Vagina (tissue), 2 donors: ENCODE results near the gene LY6G6C.

ENCODE experiments used
- CTCF ChIP-seq, 3 experiments: fragments of 450-650 bp in 2 of 3; fragments of 200-600 bp in 1 of 3; sonication (generic) in 1 of 3; IDR thresholded peaks; one replicate each; pipeline ENCODE4 v1.5.1; 2017 to 2019; ENCODE audit warnings: antibody characterized with exemption in 3 of 3, mild to moderate bottlenecking in 2 of 3, moderate library complexity in 2 of 3
- POLR2A ChIP-seq, 2 donors: fragments of 450-650 bp; IDR thresholded peaks; one replicate each; pipeline ENCODE4 v1.6.1; 2017; ENCODE audit warnings: antibody characterized with exemption in 2 of 2, mild to moderate bottlenecking in 2 of 2, moderate library complexity in 2 of 2

GRCh38 chr6:31711233-31711632, 10.3 kb downstream of the LY6G6C start:
- TF ChIP-seq CTCF (IDR thresholded peaks at IDR 0.05) (no peak), POLR2A (IDR thresholded peaks at IDR 0.05) (no peak)
